Smooth muscle cell (in vitro differentiated cells): Measurements from ENCODE around the gene ZMYND19. TPM values are rescaled to one million over a fixed set of nuclear protein-coding genes. Genes with fewer than 3 reads are reported as not detected.
"Not testable (repeated sequence)": the region's sequence is repeated elsewhere in the genome, so short reads cannot be mapped to it uniquely, and the experiment has no call there.

ENCODE experiments used
- DNase-seq: peaks from one replicate; lab custom pipeline; 2025; ENCODE audit not compliant: unreplicated experiment; lab: John Stamatoyannopoulos, UW
- H2AFZ ChIP-seq: fragments of 200-600 bp; sonication (generic); 2 replicates; pipeline ENCODE4 v1.6.0; 2016; ENCODE audit warnings: antibody characterized with exemption, low read depth, mild to moderate bottlenecking
- H3F3A ChIP-seq: fragments of 200-600 bp; sonication (generic); 2 replicates; pipeline ENCODE4 v1.6.0; 2017; ENCODE audit warnings: antibody characterized with exemption, low read depth
- H3K27ac ChIP-seq: fragments of 200-600 bp; sonication (generic); 2 replicates; pipeline ENCODE4 v1.5.1; 2016; ENCODE audit warnings: low read depth, mild to moderate bottlenecking
- H3K27me3 ChIP-seq: fragments of 200-600 bp; sonication (generic); 2 replicates; pipeline ENCODE4 v1.6.1; 2016; ENCODE audit warnings: low read depth, mild to moderate bottlenecking
- H3K36me3 ChIP-seq: fragments of 200-600 bp; sonication (generic); 2 replicates; pipeline ENCODE4 v1.5.1; 2016; ENCODE audit warnings: low read depth
- H3K4me1 ChIP-seq: fragments of 200-600 bp; sonication (generic); 2 replicates; pipeline ENCODE4 v1.5.1; 2016; ENCODE audit warnings: low read depth
- H3K4me2 ChIP-seq: fragments of 200-600 bp; sonication (generic); 2 replicates; pipeline ENCODE4 v1.6.0; 2016; ENCODE audit warnings: mild to moderate bottlenecking
- H3K4me3 ChIP-seq: fragments of 200-600 bp; sonication (generic); 2 replicates; pipeline ENCODE4 v1.5.1; 2016; ENCODE audit warnings: mild to moderate bottlenecking
- H3K79me2 ChIP-seq: fragments of 200-600 bp; sonication (generic); 2 replicates; pipeline ENCODE4 v1.6.0; 2016; ENCODE audit warnings: low read depth, mild to moderate bottlenecking
- H3K9ac ChIP-seq: fragments of 200-600 bp; sonication (generic); 2 replicates; pipeline ENCODE4 v1.6.0; 2016; ENCODE audit warnings: low read depth
- H3K9me3 ChIP-seq: fragments of 200-600 bp; sonication (generic); replicated peaks from 2 replicates; pipeline ENCODE4 v1.5.1; 2016; ENCODE audit warnings: low read depth
- H4K20me1 ChIP-seq: fragments of 200-600 bp; sonication (generic); 2 replicates; pipeline ENCODE4 v1.6.0; 2016; ENCODE audit warnings: low read depth
- CTCF ChIP-seq: fragments of 200-600 bp; sonication (generic); IDR thresholded peaks from 2 replicates; pipeline ENCODE4 v1.5.1; 2017; ENCODE audit warnings: borderline replicate concordance, mild to moderate bottlenecking, antibody characterized with exemption; ENCODE audit not compliant: insufficient read depth, poor library complexity, severe bottlenecking
- WGBS: methylation state at CpG from one replicate; pipeline ENCODE4 v1.1.7; 2016; ENCODE audit warnings: low lambda C conversion rate; 5-methylcytosine and 5-hydroxymethylcytosine counted together
- polyA plus RNA-seq: library from polyadenylated mRNA; unstranded; fragments of >200 nt; fragmentation: Nextera tagmentation; extraction: Ambion mirVana; gene quantifications from 2 replicates; pipeline ENCODE4 v1.2.1, GENCODE V29; 2016
- total RNA-seq: library from RNA; depleted of rRNA; stranded (reverse); fragments of >200 nt; gene quantifications from 2 replicates; pipeline ENCODE4 v1.2.3, GENCODE V29; 2014

Gene ZMYND19
- total and polyA plus RNA-seq, 2 experiments from 2014 or later, result 16.6 to 37.8 TPM

DNA sequence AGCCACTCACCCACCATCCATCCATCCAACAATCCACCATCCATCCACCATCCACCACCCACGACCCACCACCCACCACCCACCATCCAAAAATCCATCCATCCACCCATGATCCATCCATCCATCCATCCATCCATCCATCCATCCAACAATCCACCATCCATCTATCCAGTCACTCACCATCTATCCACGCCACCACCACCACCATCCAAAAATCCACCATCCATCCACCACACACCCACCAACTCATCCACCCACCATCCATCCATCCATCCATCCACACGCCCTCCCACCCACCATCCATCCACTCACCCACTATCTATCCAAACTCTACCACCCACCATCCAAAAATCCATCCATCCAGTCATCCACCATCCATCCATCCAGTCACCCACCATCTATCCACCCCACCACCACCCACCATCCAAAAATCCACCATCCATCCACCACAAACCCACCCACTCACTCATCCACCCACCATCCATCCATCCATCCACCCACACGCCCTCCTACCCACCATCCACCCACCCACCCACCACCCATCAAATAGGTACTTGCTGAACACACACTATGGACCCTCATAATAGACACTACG, 20.6 kb downstream of the ZMYND19 start:
- H3K4me1 ChIP-seq, result no peaks in the 10 kb centered on the region
- H2AFZ ChIP-seq, result no peak overlapping the region
- H4K20me1 ChIP-seq, result no peaks in the 10 kb centered on the region
- no peaks in the 10 kb centered on the region for H3K9me3 ChIP-seq
- DNase-seq, result no peak
- H3K4me2 ChIP-seq, result no peak overlapping the region
- peaks cover 3% of the 10 kb centered on the region for H3K36me3 ChIP-seq
- H3K27ac ChIP-seq, result no peak overlapping the region
- H3K9ac ChIP-seq, result no peak overlapping the region
- no peaks in the 10 kb centered on the region for H3K27me3 ChIP-seq
- TF ChIP-seq CTCF, result no peak
- H3F3A ChIP-seq, result no peaks in the 10 kb centered on the region
- H3K4me3 ChIP-seq, result no peak overlapping the region
- peaks cover 10% of the 10 kb centered on the region for H3K79me2 ChIP-seq
- WGBS, result 97% methylated on average over 5 of the region's 5 CpGs

- not testable (repeated sequence) for H3K4me1 ChIP-seq, H3K36me3 ChIP-seq, H3K27me3 ChIP-seq, H3K27ac ChIP-seq, H3F3A ChIP-seq, DNase-seq, H2AFZ ChIP-seq, H3K9me3 ChIP-seq, H3K79me2 ChIP-seq, H3K4me2 ChIP-seq, H3K4me3 ChIP-seq, H3K9ac ChIP-seq, H4K20me1 ChIP-seq
- WGBS, result 92% methylated on average over 5 of the region's 5 CpGs
Measured at GRCh38 chr9:137568445-137568844, 21.9 kb downstream of the ZMYND19 start.

DNA sequence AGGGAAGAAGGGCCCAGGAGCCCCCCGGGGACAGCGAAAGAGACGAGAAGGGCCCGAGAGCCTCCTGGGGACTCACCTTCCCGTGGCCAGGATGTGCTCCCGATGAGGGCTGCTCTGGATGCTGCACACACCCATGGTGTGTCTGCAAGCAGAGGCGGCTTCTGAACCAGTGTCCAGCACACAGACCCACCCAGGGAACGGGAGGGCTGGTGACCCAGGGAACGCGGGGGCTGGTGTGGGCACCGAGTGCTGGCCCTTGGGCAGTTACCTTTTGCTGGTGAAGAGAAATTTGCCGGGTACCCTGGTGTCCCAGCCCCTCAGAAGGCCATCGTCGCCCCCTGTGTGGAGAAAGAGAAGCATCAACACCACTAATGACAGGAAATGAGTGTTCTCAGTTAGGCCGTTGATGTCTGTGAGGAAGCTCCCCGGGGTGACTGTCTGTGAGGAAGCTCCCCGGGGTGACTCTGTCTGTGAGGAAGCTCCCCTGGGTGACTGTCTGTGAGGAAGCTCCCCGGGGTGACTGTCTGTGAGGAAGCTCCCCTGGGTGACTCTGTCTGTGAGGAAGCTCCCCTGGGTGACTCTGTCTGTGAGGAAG, 25.4 kb downstream of the ZMYND19 start:
- Histone ChIP-seq H3K27me3 (no peaks in the 10 kb centered on the region), H3K4me1 (no peaks in the 10 kb centered on the region), H3K9me3 (no peaks in the 10 kb centered on the region), H3F3A (no peaks in the 10 kb centered on the region), H3K36me3 (no peaks in the 10 kb centered on the region), H2AFZ (no peak overlapping the region), H3K79me2 (no peaks in the 10 kb centered on the region), H3K4me2 (no peak overlapping the region), H3K27ac (no peak overlapping the region), H4K20me1 (no peaks in the 10 kb centered on the region), H3K4me3 (no peak overlapping the region), H3K9ac (no peak overlapping the region)
- DNase-seq, result no peak
- TF ChIP-seq CTCF, result no peak
- WGBS, result 98% methylated on average over 16 of the region's 18 CpGs

DNA sequence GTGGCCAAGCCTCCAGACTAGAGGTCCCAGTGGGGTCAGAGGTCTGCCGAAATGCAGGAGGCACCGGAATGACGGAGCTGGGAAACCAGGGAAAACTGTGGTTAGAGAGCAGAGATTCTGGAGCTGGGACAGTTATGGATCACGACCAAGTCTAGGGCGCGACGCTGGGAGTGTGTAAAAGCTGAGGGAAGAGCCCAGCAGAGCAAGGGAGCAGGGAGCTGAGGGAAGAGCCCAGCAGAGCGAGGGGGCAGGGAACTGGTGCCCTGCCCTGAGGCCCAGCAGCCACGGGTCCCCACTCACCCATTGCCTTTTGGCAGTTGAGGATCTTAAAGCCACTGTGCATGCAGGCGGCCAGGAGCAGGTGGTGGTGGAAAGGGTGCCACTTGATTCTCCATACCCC, 26.2 kb downstream of the ZMYND19 start:
- no peaks in the 10 kb centered on the region for H3K4me1 ChIP-seq
- 95% methylated on average over 10 of the region's 10 CpGs for WGBS

More for the DNA sequence above, 26.2 kb downstream of the ZMYND19 start:
- Histone ChIP-seq H3K4me2 (no peak overlapping the region), H4K20me1 (no peaks in the 10 kb centered on the region), H3F3A (no peaks in the 10 kb centered on the region), H3K27ac (no peak overlapping the region), H3K27me3 (no peaks in the 10 kb centered on the region), H3K36me3 (no peaks in the 10 kb centered on the region), H3K9me3 (no peaks in the 10 kb centered on the region), H3K9ac (no peak overlapping the region), H2AFZ (no peak overlapping the region), H3K79me2 (no peaks in the 10 kb centered on the region), H3K4me3 (no peak overlapping the region)
- no peak for TF ChIP-seq CTCF
- no peak for DNase-seq
